ENCODE data around the gene SIRT7.
A peak's percentile ranks its signal among the peaks of the same experiment; 100 is the strongest.

SIRT7 gene

DNA sequence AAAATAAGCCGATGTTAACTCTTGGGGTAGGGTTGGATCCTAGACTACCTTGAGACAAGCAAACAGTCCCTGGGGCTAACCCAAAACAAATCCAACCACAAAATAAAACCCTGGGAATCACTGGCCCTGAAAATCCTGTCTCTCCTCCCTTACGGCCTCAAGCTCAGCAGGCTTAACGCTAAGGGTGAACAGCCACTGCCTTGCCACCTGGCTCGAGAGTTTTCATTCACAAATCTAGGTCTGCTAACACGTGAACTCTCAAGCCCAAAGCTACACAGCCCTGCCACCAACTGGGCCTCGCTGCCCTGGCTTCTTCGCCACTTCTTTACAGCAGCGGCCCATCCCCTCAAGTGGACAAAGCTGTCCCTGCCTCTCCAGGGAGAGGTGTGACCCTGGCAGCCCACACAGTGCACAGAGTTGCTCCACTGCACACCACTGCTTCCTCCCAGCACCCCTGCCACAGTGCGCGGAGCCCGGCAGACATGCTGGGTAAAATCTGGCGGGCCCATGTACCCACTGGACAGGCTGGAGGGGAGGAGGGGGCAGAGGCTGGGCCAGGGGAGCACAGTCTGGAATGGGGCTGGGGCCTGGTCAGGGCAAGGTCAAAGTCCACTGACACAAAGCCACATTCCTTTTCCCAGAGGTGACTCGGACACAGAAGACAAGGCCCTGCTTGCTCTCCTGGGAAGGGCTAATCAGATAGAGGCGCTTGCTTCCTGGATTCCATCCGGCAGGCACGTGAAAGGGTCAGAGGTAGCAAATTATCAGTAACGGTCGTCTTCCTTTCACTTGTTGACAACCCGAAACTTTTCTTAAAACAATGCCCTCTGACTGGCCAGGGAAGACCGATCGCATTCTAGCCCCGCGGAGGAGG lies 7.8 kb downstream of the SIRT7 start:
- peak overlapping the region; percentile 98 for H3K4me2 ChIP-seq (ENCODE audit: insufficient read depth, low read length, poor library complexity, severe bottlenecking)
- peak overlapping the region; percentile 83 for H3K18ac ChIP-seq (ENCODE audit: low read length)
- no peak overlapping the region for H2BK15ac ChIP-seq (ENCODE audit: low read length)
- no peaks in the 10 kb centered on the region for H3K9me3 ChIP-seq (replicated peaks in 1 of 2; ENCODE audit: control insufficient read depth in 2 of 2, insufficient read depth in 1 of 2, low read depth in 1 of 2, low read length in 2 of 2)
- peaks cover 5% of the 10 kb centered on the region for H3K79me1 ChIP-seq (ENCODE audit: low read depth, low read length)
- no peak overlapping the region for H2BK5ac ChIP-seq (ENCODE audit: low read length)
- peaks cover 34 to 74% of the 10 kb centered on the region in 2 donors for H3K36me3 ChIP-seq (replicated peaks in 1 of 2; ENCODE audit: control insufficient read depth in 2 of 2, insufficient read depth in 2 of 2, low read length in 2 of 2)
- H2BK120ac ChIP-seq (ENCODE audit: low read depth, low read length) = no peak overlapping the region
- H2BK12ac ChIP-seq (ENCODE audit: low read length) = no peak overlapping the region
- H3K27me3 ChIP-seq (ENCODE audit: control insufficient read depth in 3 of 3, insufficient read depth in 3 of 3, low read depth in 1 of 3, low read length in 3 of 3) = no peaks in the 10 kb centered on the region
- no peak overlapping the region for H4K91ac ChIP-seq (ENCODE audit: low read depth, low read length, poor library complexity)
- no peak overlapping the region for H3K4ac ChIP-seq (ENCODE audit: low read length)
- H3K27ac ChIP-seq (replicated peaks; ENCODE audit: low read length) = no peak overlapping the region
- H3K23ac ChIP-seq (ENCODE audit: low read depth, low read length, poor library complexity) = no peak overlapping the region
- no peak for DNase-seq (ENCODE audit: low spot score)
- H2AFZ ChIP-seq (ENCODE audit: low read length) = peak overlapping the region; percentile 73
- H3K14ac ChIP-seq (ENCODE audit: low read length) = peak overlapping the region; percentile 2
- no CpG with 5 or more reads among the region's 23 CpGs for WGBS, 2 donors (ENCODE audit: extremely low coverage in 2 of 2, insufficient read length in 2 of 2, insufficient replicate concordance in 1 of 2)
- no peak overlapping the region for H2AK5ac ChIP-seq (ENCODE audit: low read depth, low read length)
- H3K9ac ChIP-seq (ENCODE audit: low read depth, low read length, poor library complexity) = peak overlapping the region; percentile 81
- no peak overlapping the region for H4K8ac ChIP-seq (ENCODE audit: low read depth, low read length)
- peak overlapping the region; percentile 76 to 95 for H3K4me3 ChIP-seq (ENCODE audit: low read length in 2 of 2)
- peaks cover 4 to 10% of the 10 kb centered on the region in 2 donors for H3K4me1 ChIP-seq (ENCODE audit: control insufficient read depth in 2 of 2, insufficient read depth in 1 of 2, low read depth in 1 of 2, low read length in 2 of 2)

- peaks cover 29 to 74% of the 10 kb centered on the region in 2 donors for H3K36me3 ChIP-seq (replicated peaks in 1 of 2; ENCODE audit: control insufficient read depth in 2 of 2, insufficient read depth in 2 of 2, low read length in 2 of 2)
- no peaks in the 10 kb centered on the region for H3K9me3 ChIP-seq (replicated peaks in 1 of 2; ENCODE audit: control insufficient read depth in 2 of 2, insufficient read depth in 1 of 2, low read depth in 1 of 2, low read length in 2 of 2)
- H3K4me3 ChIP-seq (ENCODE audit: low read length in 2 of 2) = peak overlapping the region; percentile 9 to 33
These were observed 8.7 kb downstream of the SIRT7 start for GRCh38 chr17:81909231-81909630.

DNA sequence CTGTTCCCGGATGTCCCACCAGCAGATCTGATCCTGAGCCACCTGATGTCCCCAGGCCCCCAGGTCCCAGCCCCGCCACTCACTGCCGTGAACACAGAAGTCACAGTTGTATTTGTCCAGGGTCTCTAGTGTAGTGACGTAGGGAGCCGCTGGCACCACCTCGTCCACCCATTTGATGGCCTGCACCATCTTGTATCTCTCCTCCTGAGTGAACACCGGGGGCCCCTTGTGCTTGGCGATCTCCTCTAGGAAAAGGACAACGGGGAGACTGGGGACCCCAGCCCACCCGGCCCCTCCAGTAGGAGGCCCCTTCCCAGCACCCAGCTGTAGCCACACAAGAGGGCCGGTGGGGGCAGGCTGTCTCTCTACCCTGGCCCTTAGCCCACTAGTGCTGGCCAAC lies 9.2 kb downstream of the SIRT7 start:
- WGBS, 2 donors (ENCODE audit: extremely low coverage in 2 of 2, insufficient read length in 2 of 2, insufficient replicate concordance in 1 of 2) = no CpG with 5 or more reads among the region's 11 CpGs
- no peak overlapping the region for H2BK5ac ChIP-seq (ENCODE audit: low read length)
- no peak overlapping the region for H3K14ac ChIP-seq (ENCODE audit: low read length)
- no peak overlapping the region for H2AK5ac ChIP-seq (ENCODE audit: low read depth, low read length)
- no peak for DNase-seq (ENCODE audit: low spot score)
- no peaks in the 10 kb centered on the region for H3K9me3 ChIP-seq (replicated peaks in 1 of 2; ENCODE audit: control insufficient read depth in 2 of 2, insufficient read depth in 1 of 2, low read depth in 1 of 2, low read length in 2 of 2)
- no peak overlapping the region for H2BK120ac ChIP-seq (ENCODE audit: low read depth, low read length)
- no peak overlapping the region for H3K9ac ChIP-seq (ENCODE audit: low read depth, low read length, poor library complexity)
- no peak overlapping the region for H3K4me3 ChIP-seq (ENCODE audit: low read length in 2 of 2)
- H2BK15ac ChIP-seq (ENCODE audit: low read length) = no peak overlapping the region
- H3K36me3 ChIP-seq (replicated peaks in 1 of 2; ENCODE audit: control insufficient read depth in 2 of 2, insufficient read depth in 2 of 2, low read length in 2 of 2) = peaks cover 25 to 74% of the 10 kb centered on the region in 2 donors
- H4K8ac ChIP-seq (ENCODE audit: low read depth, low read length) = no peak overlapping the region
- H3K4me1 ChIP-seq (ENCODE audit: control insufficient read depth in 2 of 2, insufficient read depth in 1 of 2, low read depth in 1 of 2, low read length in 2 of 2) = peaks cover 4 to 10% of the 10 kb centered on the region in 2 donors
- H3K79me1 ChIP-seq (ENCODE audit: low read depth, low read length) = peaks cover 5% of the 10 kb centered on the region
- no peak overlapping the region for H3K27ac ChIP-seq (replicated peaks; ENCODE audit: low read length)
- H2AFZ ChIP-seq (ENCODE audit: low read length) = no peak overlapping the region
- H3K4me2 ChIP-seq (ENCODE audit: insufficient read depth, low read length, poor library complexity, severe bottlenecking) = no peak overlapping the region
- no peak overlapping the region for H2BK12ac ChIP-seq (ENCODE audit: low read length)
- no peak overlapping the region for H3K23ac ChIP-seq (ENCODE audit: low read depth, low read length, poor library complexity)
- no peaks in the 10 kb centered on the region for H3K27me3 ChIP-seq (ENCODE audit: control insufficient read depth in 3 of 3, insufficient read depth in 3 of 3, low read depth in 1 of 3, low read length in 3 of 3)
- H3K18ac ChIP-seq (ENCODE audit: low read length) = no peak overlapping the region
- no peak overlapping the region for H3K4ac ChIP-seq (ENCODE audit: low read length)
- no peak overlapping the region for H4K91ac ChIP-seq (ENCODE audit: low read depth, low read length, poor library complexity)

More at GRCh38 chr17:81909231-81909630, 8.7 kb downstream of the SIRT7 start:
- Histone ChIP-seq H4K91ac (ENCODE audit: low read depth, low read length, poor library complexity) (no peak overlapping the region), H3K4me2 (ENCODE audit: insufficient read depth, low read length, poor library complexity, severe bottlenecking) (no peak overlapping the region), H2AFZ (ENCODE audit: low read length) (no peak overlapping the region), H3K14ac (ENCODE audit: low read length) (no peak overlapping the region), H3K4me1 (ENCODE audit: control insufficient read depth in 2 of 2, insufficient read depth in 1 of 2, low read depth in 1 of 2, low read length in 2 of 2) (peaks cover 4 to 10% of the 10 kb centered on the region in 2 donors), H4K8ac (ENCODE audit: low read depth, low read length) (no peak overlapping the region), H3K18ac (ENCODE audit: low read length) (no peak overlapping the region), H3K4ac (ENCODE audit: low read length) (no peak overlapping the region), H3K27me3 (ENCODE audit: control insufficient read depth in 3 of 3, insufficient read depth in 3 of 3, low read depth in 1 of 3, low read length in 3 of 3) (no peaks in the 10 kb centered on the region), H2AK5ac (ENCODE audit: low read depth, low read length) (peak overlapping the region; percentile 81), H2BK120ac (ENCODE audit: low read depth, low read length) (no peak overlapping the region), H2BK5ac (ENCODE audit: low read length) (no peak overlapping the region), H3K23ac (ENCODE audit: low read depth, low read length, poor library complexity) (no peak overlapping the region), H3K79me1 (ENCODE audit: low read depth, low read length) (peaks cover 5% of the 10 kb centered on the region), H3K27ac (replicated peaks; ENCODE audit: low read length) (no peak overlapping the region), H2BK15ac (ENCODE audit: low read length) (no peak overlapping the region), H3K9ac (ENCODE audit: low read depth, low read length, poor library complexity) (no peak overlapping the region), H2BK12ac (ENCODE audit: low read length) (no peak overlapping the region)
- no peak for DNase-seq (ENCODE audit: low spot score)
- WGBS, 2 donors (ENCODE audit: extremely low coverage in 2 of 2, insufficient read length in 2 of 2, insufficient replicate concordance in 1 of 2) = no CpG with 5 or more reads among the region's 12 CpGs
